VCaP (cell line): ENCODE measurements around the gene DKK2.

Source experiments
- H3K27ac ChIP-seq: fragments of 450-650 bp; 2 replicates; pipeline ENCODE4 v1.5.1; 2017
- TF ChIP-seq, protein P1 (sequence below): fragments of 450-650 bp; conservative IDR thresholded peaks from 2 replicates; pipeline ENCODE4 v1.5.1; 2017; ENCODE audit warnings: mild to moderate bottlenecking, moderate library complexity

Gene DKK2

GRCh38 chr4:107036584-107037198 is 578 bp upstream of the DKK2 start:
- H3K27ac ChIP-seq: no peak overlapping the region

DNA sequence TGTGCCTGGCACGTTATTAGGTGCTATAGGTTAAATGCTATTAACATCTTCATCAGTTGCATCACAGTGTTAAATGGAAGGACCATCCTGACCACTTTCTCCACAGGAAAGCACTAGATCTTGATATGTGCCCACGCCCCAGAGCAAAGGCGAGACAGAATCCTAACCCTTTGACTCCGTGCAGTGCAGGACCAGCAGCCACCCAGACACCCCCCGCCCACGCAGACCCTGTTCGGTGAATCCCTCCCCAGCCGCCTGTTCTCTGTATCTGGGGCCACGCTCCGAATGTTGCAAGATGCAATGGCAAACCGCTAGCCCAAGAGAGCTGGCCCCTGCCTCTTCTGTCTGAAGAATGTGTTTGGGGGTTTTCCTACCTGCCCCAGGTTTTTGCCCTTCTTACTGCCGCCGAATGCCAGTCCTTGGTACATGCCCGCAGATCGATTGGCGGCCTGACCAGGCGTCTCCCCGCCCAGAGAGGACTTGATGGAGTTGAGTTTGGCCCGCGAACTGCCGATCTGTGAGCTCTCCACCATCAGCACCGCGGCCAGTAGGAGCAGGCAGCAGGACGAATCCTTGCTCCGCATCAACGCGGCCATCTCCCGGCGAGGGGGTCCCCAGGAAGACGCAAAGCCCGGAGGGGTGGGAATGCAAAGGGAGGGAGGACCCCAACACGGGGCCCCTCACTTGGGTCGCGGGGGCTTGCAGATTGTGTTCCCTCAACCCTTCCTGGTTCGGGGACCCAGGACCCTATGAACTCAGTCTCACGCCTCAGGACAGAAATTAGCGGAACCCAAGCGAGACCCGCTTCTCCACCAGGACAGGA is 906 bp downstream of the DKK2 start:
- no peak overlapping the region for H3K27ac ChIP-seq
- TF ChIP-seq, protein P1, sequence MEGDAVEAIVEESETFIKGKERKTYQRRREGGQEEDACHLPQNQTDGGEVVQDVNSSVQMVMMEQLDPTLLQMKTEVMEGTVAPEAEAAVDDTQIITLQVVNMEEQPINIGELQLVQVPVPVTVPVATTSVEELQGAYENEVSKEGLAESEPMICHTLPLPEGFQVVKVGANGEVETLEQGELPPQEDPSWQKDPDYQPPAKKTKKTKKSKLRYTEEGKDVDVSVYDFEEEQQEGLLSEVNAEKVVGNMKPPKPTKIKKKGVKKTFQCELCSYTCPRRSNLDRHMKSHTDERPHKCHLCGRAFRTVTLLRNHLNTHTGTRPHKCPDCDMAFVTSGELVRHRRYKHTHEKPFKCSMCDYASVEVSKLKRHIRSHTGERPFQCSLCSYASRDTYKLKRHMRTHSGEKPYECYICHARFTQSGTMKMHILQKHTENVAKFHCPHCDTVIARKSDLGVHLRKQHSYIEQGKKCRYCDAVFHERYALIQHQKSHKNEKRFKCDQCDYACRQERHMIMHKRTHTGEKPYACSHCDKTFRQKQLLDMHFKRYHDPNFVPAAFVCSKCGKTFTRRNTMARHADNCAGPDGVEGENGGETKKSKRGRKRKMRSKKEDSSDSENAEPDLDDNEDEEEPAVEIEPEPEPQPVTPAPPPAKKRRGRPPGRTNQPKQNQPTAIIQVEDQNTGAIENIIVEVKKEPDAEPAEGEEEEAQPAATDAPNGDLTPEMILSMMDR: no peak

More at GRCh38 chr4:107036584-107037198, 578 bp upstream of the DKK2 start:
- TF ChIP-seq, protein P1: no peak

GRCh38 chr4:107034091-107034995 is 1.8 kb downstream of the DKK2 start:
- H3K27ac ChIP-seq: no peak overlapping the region
- TF ChIP-seq, protein P1: no peak

DNA sequence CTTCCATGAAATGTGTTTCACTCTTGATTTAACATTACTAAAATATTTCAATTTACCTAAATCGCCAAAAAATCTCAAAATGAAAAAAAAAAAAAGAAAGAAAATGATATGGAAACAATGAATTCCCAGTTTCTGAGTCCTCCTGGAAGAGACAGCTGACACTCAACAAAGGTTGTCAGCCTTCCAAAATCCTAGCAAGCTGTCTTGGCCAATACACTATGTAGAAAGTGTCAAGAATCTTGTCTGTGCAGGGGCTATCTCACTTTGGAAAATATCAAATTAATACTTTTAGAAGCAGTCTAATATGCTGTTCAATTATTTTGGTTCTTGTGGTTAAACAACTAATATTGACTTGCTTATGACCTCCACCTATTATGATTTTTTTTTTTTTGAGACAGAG is 8.7 kb downstream of the DKK2 start:
- TF ChIP-seq, protein P1: no peak

DNA sequence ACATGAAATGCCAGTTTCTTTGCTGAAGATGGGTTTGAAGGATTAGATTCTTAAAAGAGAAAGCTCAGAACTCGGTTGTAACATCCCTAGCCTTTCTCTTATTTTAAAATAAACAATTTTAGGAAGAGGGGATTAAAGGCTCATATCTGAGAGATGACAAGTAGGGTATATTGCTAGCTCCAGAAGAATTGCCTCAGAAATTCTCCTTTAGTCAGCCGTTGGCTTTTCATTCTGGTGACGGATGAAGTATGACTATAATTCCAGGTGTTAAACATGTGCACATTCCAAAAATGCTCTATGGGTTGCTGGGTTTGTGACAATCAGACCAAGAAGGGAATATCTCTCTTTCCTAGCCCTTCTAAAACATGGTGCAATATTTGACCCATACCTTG is 17.8 kb downstream of the DKK2 start:
- H3K27ac ChIP-seq: no peak overlapping the region
- TF ChIP-seq, protein P1: no peak

More for the DNA sequence above, 8.7 kb downstream of the DKK2 start:
- no peak overlapping the region for H3K27ac ChIP-seq

DNA sequence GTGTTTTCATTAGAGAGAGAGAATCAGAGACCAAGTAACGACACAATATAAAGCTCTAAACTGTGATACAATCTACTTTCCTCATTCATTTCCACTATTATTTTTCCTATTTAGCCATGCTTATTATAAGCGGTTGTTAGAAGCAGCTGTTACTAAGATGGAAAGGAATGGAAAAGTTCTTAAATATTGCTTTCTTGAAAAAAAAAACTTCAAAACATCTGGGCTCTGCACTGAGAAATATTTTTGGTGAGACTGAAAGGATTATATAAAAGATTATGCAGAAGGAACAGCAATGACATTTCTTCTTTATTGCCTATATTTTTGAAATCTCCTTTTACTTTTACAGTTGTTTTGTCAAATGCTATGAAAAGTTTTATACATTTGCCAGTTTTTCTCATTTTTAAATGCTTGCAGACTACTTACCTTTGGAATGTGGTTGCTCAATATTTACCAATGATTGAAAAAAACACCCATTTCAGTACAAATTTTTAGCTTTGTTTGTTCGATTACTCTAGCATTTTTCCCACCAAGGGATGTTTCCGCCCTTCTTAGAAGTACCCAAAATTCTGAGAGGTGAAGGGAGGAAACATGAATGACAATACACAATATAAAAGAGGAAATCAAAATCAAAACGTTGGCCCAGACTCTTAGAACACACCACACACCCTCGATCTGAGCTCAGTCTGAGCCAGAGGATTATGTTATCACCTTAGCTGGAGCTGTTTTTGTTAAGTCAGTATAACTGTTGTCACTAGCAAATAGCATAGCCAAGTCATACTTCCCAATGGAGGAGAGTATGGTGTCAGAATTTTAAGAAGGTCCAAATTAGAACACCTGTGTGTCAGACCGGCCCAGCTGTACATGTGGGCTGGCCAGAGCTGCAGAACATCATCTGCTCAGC is 18.4 kb downstream of the DKK2 start:
- no peak overlapping the region for H3K27ac ChIP-seq
- TF ChIP-seq, protein P1: no peak
